ENCODE measurements around the gene TMF1.

GRCh38 chr3:69051756-69052471, at the start of gene TMF1:
- TF ChIP-seq SP1 (IDR thresholded peaks at IDR 0.05) (no peak), FOXA1 (IDR thresholded peaks at IDR 0.05) (no peak), FOXM1 (IDR thresholded peaks at IDR 0.05; ENCODE audit: borderline replicate concordance) (no peak), FOXK2 (IDR thresholded peaks at IDR 0.05) (peak; percentile 69; the same call in 1 of the 2 replicates), TARDBP (IDR thresholded peaks at IDR 0.05) (no peak), ZNF384 (IDR thresholded peaks at IDR 0.05) (no peak), BHLHE40 (IDR thresholded peaks at IDR 0.05; ENCODE audit: borderline replicate concordance) (no peak), SUZ12 (IDR thresholded peaks at IDR 0.05) (no peak), CTBP1 (IDR thresholded peaks at IDR 0.05; ENCODE audit: borderline replicate concordance) (no peak), PKNOX1 (IDR thresholded peaks at IDR 0.05) (no peak), NFRKB (IDR thresholded peaks at IDR 0.05) (no peak)

All from HEK293T (cell line).